ENCODE data around the gene TEX14.

DNA sequence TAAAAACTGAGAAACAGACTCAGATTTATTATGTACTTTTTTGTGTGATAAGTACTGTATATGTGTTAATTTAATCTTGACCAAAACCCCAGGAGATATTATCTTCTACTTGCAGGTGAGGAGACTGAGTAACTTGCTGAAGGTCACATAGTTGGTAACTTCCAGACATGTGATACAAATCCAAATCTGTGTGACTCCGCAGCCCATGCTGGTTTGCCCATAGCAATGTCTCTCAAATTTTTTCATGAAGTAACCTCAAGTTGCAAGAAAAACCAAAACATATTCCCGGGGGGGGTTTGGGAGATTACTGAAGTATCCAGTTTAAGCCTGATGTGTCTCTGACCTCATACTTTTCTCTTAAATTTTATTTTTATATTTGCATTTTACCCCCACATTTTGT is 3.3 kb downstream of the TEX14 start:
- TF ChIP-seq, protein P1, sequence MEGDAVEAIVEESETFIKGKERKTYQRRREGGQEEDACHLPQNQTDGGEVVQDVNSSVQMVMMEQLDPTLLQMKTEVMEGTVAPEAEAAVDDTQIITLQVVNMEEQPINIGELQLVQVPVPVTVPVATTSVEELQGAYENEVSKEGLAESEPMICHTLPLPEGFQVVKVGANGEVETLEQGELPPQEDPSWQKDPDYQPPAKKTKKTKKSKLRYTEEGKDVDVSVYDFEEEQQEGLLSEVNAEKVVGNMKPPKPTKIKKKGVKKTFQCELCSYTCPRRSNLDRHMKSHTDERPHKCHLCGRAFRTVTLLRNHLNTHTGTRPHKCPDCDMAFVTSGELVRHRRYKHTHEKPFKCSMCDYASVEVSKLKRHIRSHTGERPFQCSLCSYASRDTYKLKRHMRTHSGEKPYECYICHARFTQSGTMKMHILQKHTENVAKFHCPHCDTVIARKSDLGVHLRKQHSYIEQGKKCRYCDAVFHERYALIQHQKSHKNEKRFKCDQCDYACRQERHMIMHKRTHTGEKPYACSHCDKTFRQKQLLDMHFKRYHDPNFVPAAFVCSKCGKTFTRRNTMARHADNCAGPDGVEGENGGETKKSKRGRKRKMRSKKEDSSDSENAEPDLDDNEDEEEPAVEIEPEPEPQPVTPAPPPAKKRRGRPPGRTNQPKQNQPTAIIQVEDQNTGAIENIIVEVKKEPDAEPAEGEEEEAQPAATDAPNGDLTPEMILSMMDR (IDR thresholded peaks at IDR 0.05), result no peak
- TF ChIP-seq POLR2A (IDR thresholded peaks at IDR 0.05) (no peak), EP300 (IDR thresholded peaks at IDR 0.05; ENCODE audit: low read depth) (no peak), POLR2AphosphoS5 (IDR thresholded peaks at IDR 0.05) (no peak)

All from transverse colon (tissue), 4 donors.